Chondrocyte (in vitro differentiated cells): ENCODE measurements around the gene LYL1. TPM values are rescaled to one million over a fixed set of nuclear protein-coding genes. Genes with fewer than 3 reads are reported as not detected.

Source experiments
- DNase-seq: peaks from one replicate; pipeline ENCODE4 v3.0.0; 2021; ENCODE audit warnings: mixed read lengths, low spot score
- H3K27ac Mint-ChIP-seq: one replicate; pipeline ENCODE4 v1.8.0; 2021; ENCODE audit warnings: mild to moderate bottlenecking, moderate library complexity, mixed read lengths; ENCODE audit not compliant: unreplicated experiment
- H3K27me3 Mint-ChIP-seq: 2 replicates; pipeline ENCODE4 v1.8.0; 2021; ENCODE audit warnings: low read depth, mixed read lengths
- H3K36me3 Mint-ChIP-seq: 2 replicates; pipeline ENCODE4 v1.8.0; 2021; ENCODE audit warnings: low read depth, mixed read lengths
- H3K4me1 Mint-ChIP-seq: 2 replicates; pipeline ENCODE4 v1.8.0; 2021; ENCODE audit warnings: low read depth, mild to moderate bottlenecking, mixed read lengths
- H3K4me3 Mint-ChIP-seq: one replicate; pipeline ENCODE4 v1.8.0; 2021; ENCODE audit warnings: mild to moderate bottlenecking, moderate library complexity, mixed read lengths; ENCODE audit not compliant: unreplicated experiment
- H3K9me3 Mint-ChIP-seq: 2 replicates; pipeline ENCODE4 v1.8.0; 2021; ENCODE audit warnings: low read depth, mixed read lengths
- total RNA-seq: library from RNA; stranded (reverse); gene quantifications from 3 replicates; pipeline ENCODE4 v1.2.1, GENCODE V29; 2021
- TF ChIP-seq, protein P1 (sequence below): fragments of 200-600 bp; sonication (generic); IDR thresholded peaks from 2 replicates; pipeline ENCODE4 v1.5.0; 2021; ENCODE audit warnings: antibody characterized with exemption, mild to moderate bottlenecking, moderate library complexity

The LYL1 gene
- total RNA-seq, 1 donor from 2014 or later = 0.47 TPM

DNA sequence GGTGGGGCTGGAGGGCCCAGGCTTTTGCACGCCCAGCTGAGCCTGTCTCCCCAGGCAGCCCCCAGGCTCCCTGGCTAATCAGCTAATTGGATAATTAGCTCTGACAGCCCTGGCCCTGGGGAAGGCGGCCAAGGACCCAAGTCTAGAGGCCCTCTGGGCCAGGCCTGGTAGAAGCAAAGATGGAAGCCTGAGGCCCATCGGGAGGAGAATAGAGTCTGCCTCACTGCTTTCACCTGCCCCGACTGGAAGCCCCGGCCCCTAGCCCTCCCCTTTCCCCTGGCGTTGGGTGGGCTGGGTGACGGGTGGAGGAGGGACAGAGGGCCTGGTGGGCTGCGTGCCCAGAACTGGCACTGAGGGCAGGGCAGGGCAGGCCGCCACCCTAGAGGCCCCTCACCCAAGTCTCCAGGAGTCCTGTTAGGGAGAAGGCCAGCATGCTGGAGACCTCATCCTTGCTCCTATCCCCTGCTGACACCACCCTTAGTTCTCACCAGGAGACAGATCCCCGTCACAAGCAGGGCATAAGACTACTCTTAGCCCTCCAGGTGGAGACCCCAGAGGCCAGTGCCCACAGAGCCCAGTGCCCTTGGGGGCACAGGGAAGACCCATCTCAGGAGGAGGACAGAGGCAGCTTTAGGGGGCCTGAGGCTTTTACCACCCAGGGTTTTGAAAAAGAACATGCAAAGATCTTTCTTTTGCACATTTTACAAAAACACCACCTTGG, 12.0 kb downstream of the LYL1 start:
- TF ChIP-seq, protein P1, sequence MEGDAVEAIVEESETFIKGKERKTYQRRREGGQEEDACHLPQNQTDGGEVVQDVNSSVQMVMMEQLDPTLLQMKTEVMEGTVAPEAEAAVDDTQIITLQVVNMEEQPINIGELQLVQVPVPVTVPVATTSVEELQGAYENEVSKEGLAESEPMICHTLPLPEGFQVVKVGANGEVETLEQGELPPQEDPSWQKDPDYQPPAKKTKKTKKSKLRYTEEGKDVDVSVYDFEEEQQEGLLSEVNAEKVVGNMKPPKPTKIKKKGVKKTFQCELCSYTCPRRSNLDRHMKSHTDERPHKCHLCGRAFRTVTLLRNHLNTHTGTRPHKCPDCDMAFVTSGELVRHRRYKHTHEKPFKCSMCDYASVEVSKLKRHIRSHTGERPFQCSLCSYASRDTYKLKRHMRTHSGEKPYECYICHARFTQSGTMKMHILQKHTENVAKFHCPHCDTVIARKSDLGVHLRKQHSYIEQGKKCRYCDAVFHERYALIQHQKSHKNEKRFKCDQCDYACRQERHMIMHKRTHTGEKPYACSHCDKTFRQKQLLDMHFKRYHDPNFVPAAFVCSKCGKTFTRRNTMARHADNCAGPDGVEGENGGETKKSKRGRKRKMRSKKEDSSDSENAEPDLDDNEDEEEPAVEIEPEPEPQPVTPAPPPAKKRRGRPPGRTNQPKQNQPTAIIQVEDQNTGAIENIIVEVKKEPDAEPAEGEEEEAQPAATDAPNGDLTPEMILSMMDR = no peak
- H3K27me3 Mint-ChIP-seq = peaks cover 1% of the 10 kb centered on the region
- peaks cover 14% of the 10 kb centered on the region for H3K36me3 Mint-ChIP-seq
- H3K4me1 Mint-ChIP-seq = peaks cover 54% of the 10 kb centered on the region
- H3K27ac Mint-ChIP-seq = peak overlapping the region; percentile 94
- H3K4me3 Mint-ChIP-seq = peak overlapping the region; percentile 62
- no peaks in the 10 kb centered on the region for H3K9me3 Mint-ChIP-seq
- DNase-seq = no peak

GRCh38 chr19:13089857-13090507, 12.7 kb downstream of the LYL1 start:
- peaks cover 2% of the 10 kb centered on the region for H3K27me3 Mint-ChIP-seq
- H3K9me3 Mint-ChIP-seq = no peaks in the 10 kb centered on the region
- H3K36me3 Mint-ChIP-seq = peaks cover 19% of the 10 kb centered on the region
- peaks cover 56% of the 10 kb centered on the region for H3K4me1 Mint-ChIP-seq
- no peak overlapping the region for H3K4me3 Mint-ChIP-seq
- peak overlapping the region; percentile 85 for H3K27ac Mint-ChIP-seq
- TF ChIP-seq, protein P1 = no peak
- DNase-seq = no peak

GRCh38 chr19:13089139-13089856, 13.4 kb downstream of the LYL1 start:
- H3K27me3 Mint-ChIP-seq = peaks cover 2% of the 10 kb centered on the region
- H3K27ac Mint-ChIP-seq = peak overlapping the region; percentile 1
- no peak overlapping the region for H3K4me3 Mint-ChIP-seq
- H3K4me1 Mint-ChIP-seq = peaks cover 51% of the 10 kb centered on the region
- TF ChIP-seq, protein P1 = peak; percentile 53
- H3K36me3 Mint-ChIP-seq = peaks cover 20% of the 10 kb centered on the region
- no peaks in the 10 kb centered on the region for H3K9me3 Mint-ChIP-seq
- DNase-seq = peak; percentile 82

- Mint-ChIP-seq H3K9me3 (no peaks in the 10 kb centered on the region), H3K4me3 (no peak overlapping the region), H3K4me1 (peaks cover 47% of the 10 kb centered on the region), H3K36me3 (peaks cover 23% of the 10 kb centered on the region), H3K27me3 (peaks cover 2% of the 10 kb centered on the region), H3K27ac (no peak overlapping the region)
- no peak for DNase-seq
- TF ChIP-seq, protein P1 = no peak
Measured at GRCh38 chr19:13087795-13088537, 14.7 kb downstream of the LYL1 start.

DNA sequence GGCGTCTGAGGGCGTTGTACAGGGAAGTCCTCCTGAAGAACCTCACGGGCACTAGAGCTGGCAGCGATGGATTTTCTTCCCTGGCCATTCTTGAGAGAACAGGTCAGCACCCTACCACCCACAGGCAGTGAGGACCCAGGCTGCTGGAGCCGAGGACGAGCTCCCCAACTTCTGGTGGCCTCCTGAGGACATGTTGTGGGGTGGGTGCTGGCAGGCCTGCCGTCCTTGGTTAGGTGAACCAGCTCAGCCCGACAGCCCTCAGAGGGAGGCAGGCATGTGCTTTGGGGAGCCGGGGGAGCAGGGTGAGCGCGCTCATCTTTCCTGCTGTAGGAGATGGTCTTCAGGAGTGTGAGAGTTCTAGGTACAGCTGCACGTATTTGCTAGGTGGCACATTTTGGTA, 15.4 kb downstream of the LYL1 start:
- Mint-ChIP-seq H3K36me3 (peaks cover 23% of the 10 kb centered on the region), H3K27ac (no peak overlapping the region), H3K9me3 (no peaks in the 10 kb centered on the region), H3K4me3 (no peak overlapping the region), H3K4me1 (peaks cover 49% of the 10 kb centered on the region), H3K27me3 (peaks cover 2% of the 10 kb centered on the region)
- peak; percentile 82 for DNase-seq
- TF ChIP-seq, protein P1 = no peak
